GM18861 (cell line): ENCODE measurements around the gene CABLES1.
A peak's percentile ranks its signal among the peaks of the same experiment; 100 is the strongest.
"Not testable (repeated sequence)": the region's sequence is repeated elsewhere in the genome, so short reads cannot be mapped to it uniquely, and the experiment has no call there.

Source experiments
- ATAC-seq: cut with Tn5 transposase; IDR thresholded peaks from one replicate; pipeline ENCODE4 v1.9.1; 2021; ENCODE audit not compliant: unreplicated experiment

Gene CABLES1

DNA sequence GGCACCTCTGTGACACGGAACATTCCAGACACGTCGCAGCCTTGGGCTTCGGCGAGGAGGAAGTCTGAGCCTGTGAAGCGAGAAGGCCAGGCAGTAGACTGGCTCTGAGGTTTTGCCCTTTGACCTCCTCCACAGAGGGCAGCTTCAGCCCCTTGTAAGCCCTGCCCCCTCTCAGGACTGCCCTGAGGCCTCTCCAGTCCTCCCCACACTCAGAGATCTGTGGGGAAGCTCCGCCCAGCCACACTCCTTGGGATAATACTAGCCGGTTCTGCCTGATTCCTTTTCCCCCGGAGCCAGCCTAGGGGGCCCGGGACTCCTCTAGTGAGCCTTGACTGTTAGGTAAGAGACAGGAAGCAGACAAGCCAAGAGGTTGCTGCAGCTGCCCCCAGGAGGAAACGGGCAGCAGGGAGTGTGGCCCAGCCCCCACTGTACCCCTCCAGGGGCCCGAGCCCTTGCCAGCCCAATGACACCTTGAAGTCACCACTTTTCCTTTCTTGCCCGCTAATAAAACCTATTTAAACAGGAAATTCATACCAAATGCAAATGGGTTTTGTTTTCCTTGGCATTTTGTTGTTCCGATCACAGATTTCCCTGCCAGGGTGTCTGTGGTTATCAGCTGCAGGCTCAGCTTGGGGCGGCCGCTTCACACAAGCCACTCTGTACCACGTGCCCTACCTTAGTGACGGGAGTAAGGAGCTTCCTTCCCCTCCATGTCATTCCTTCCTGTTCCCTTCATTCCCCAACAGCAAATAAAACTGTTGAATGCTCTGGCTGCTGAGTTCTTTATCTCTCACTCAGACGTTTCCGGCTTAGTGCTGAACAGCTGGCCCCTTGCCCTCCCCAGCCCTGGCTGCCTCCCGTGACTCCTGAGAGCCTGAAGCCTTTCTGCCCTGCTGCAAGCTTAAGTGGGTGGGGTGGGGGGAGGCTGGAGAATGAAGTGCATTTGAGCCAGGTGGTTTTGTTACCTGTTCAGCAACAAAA lies 124.7 kb downstream of the CABLES1 start:
- peak; percentile 40 for ATAC-seq

DNA sequence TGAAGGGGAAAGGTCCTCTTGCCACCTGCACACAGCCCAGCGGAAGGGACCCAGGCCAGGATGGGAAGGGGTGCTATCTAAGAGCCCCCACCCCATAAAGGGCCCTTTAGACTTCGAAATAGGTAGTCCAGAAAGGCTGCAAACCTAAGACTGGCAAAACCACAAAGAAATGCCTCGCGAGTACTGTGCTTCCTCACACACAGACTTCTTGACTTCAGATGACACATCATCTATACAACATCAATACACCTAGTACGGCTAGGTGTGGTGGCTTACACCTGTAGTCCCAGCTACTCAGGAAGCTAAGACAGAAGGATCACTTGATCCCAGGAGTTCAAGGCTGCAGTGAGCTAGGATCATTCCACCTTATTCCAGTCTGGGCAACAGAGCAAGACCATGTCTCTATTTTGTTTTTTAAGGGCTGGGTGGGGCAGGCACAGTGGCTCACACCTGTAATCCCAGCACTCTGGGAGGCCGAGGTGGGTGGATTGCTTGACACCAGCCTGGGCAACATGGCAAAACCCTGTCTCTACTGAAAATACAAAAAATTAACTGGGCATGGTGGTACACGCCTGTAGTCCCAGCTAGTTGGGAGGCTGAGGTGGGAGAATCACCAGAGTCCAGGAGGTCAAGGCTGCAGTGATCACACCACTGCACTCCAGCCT lies 125.8 kb downstream of the CABLES1 start:
- ATAC-seq, result no peak

DNA sequence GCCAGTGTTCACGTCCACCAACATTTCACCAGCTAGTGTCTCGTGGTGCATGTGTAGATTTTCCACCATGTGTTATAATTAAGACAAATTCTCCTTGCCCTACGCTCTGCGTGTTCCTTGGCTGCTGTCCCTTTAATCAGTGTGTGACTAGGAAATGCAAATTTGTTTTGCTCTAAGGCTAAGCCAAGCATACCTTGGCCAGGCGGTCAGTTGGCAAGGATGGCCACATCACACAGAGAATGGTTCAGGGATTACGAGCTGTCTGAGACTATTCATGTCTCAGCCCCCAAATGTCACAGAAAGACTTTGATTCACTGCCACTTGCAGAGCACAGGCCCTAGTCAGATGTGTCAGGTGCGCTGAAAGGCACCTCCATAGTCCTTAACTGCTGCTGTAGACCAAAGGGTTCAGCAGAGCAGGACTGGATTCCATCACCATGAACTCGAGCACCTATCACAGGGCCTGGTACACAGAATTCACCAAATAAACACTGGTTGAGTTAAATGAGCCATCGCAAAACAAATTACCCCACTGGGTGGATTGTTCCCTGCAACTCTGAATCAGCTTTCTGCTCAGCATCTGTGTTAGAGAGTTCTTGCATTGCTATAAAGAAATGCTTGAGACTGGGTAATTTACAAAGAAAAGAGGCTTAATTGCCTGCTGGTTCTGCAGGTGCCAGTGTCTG lies 128.4 kb downstream of the CABLES1 start:
- ATAC-seq, result no peak

DNA sequence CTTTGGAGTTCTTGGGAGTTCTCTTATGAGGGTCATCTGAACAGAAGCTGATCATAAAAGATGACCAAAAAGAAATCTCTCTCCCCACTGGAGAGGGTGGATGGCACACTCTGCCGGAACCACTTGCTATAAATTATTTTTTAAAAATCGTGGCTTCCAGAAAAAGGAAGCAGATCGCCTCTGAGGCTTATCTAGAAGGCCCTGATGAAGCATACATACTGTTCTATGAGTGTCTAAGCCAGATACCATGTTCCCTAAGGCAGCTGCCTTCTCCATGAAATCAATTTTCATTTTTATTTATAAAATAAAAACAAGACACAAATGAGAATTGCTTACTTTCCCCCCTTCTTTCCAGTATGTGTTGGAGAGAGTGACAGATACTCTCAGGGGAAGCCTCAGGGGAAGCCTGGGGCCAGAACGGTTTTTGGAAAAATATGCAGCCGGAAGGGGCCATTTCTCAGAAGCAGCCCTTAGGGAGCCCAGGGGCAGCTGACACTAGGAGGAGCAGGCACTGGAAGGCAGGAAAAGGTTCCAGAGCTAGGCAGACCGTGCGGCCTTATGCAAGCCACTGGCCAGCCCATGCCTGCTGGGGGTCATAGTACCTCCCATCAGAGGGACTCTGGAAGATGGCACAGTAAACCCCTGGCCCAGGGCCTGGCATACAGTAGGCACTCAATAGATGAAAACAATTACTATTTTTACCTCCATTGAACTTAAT lies 130.6 kb downstream of the CABLES1 start:
- ATAC-seq, result no peak

DNA sequence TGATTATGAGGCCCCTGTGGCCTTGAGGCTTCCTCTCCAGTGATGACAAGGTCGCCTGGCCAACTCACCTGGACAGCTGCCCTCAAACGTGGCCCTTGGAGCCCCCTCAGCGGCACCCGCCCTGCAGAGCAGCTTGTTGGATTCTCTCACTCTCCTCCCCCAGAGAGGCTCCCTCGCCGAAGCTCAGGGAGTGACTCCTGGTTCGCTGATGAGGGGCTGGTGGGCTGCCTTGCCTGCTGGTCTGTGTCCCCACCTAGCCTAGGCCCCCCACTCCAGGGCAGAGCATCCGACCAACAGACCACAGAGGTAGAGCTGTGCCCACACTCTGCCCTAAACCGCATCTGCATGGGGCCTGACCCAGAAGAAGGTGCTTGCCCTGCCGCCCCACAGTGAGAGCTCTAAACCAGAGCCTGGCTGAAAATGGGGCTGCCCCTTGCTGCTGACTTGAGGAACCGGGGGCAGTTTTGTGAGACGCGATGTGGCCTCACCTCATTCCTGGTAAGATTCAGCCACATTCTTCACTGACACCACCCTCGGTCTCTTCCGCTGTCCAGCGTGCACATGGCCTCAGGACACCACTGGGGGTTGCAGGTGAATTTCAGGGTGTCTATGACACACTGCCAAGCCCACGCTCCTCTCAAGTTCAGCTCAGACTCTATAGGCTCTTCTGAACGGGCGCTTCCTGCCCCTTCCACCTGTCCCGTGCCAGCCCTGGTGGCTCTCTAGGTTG lies 131.6 kb downstream of the CABLES1 start:
- ATAC-seq, result no peak

DNA sequence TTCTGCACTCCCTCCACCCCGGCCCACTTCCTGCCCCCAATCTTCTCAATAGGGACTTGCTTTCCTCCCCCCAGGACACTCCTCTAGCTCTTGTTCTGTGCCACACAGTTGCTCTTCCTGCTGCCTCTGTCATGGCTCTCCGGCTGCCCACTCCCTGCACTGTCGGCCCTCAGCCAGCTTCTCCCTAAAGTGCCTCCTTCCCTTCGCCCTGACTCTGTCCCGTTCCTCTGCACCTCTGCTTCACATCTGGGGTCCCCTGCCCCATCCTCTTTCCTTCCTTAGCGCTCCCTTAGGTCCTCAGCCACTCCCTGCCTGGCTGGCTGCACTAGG lies 132.1 kb downstream of the CABLES1 start:
- no peak for ATAC-seq

DNA sequence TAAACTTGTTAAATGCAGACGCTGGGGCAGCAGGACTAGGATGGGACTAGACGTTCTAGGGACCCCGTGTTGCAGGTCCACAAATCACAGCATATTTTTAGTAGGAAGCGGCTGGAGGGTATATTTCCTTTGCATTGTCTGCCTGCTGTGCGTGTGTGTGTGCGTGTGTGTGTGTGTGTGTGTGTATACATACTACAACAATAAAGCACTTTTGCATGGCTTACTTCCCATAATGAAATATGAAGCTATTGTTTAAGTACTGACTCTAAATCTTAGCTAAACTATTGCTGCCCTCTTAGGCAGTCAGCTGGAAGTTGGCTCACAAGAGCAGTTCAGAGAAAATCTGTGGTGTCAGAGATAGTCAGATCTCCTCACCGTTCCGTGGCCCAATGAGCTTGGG lies 133.4 kb downstream of the CABLES1 start:
- ATAC-seq, result no peak

DNA sequence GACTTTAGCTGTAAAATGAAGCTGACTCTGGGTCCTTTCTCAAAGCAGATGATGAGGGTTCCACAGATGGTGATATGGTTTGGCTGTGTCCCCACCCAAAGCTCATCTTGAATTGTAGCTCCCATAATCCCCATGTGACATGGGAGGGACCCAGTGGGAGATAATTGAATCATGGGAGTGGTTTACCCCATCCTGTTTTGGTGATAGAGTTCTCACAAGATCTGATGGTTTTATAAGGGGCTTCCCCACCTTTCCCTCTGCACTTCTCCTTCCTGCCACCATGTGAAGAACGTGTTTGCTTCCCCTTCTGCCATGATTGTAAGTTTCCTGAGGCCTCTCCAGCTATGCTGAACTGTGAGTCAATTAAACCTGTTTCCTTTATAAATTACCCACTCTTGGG lies 133.8 kb downstream of the CABLES1 start:
- not testable (repeated sequence) for ATAC-seq

DNA sequence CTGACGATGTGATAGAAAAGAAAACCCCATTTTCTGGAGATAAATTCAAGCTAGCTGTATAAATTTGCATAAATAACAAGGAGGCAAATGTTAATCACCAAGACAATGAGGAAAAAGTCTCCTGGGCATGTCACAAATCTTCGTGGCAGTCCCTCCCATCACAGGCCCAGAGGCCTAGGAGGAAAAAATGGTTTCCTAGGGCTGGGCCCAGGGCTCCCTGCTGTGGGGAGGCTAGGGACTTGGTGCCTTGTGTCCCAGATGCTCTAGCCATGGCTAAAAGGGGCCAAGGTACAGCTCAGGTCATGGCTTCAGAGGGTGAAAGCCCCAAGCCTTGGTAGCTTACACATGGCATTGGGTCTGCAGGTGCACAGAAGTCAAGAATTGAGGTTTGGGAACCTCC lies 134.6 kb downstream of the CABLES1 start:
- no peak for ATAC-seq

DNA sequence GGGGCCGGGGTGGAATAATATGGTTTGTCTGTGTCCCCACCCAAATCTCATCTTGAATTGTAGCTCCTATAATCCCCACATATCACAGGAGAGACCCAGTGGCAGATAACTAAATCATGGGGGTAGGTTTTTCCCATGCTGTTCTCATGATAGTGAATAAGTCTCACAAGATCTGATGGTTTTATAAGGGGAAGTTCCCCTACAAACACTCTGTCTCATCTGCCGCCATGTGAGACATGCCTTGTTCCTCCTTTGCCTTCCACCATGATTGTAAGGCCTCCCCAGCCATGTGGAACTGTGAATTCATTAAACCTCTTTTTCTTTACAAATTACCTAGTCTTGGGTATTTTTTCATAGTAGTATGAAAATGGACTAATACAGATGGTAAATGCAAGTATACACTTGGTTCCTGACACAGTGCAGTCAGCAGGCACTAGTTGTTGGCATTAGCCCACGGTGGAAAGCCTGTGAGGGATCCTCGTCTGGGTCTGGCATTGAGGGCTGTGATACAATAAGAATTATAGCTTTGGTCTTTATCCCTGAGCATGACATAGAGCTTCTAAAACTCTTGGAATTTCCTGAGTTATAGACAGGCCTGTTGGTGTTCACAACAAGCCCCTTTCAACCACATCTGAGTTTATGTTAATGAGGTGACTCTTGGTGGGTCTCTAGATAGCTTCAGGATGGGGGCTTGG lies 135.8 kb downstream of the CABLES1 start:
- ATAC-seq, result no peak

DNA sequence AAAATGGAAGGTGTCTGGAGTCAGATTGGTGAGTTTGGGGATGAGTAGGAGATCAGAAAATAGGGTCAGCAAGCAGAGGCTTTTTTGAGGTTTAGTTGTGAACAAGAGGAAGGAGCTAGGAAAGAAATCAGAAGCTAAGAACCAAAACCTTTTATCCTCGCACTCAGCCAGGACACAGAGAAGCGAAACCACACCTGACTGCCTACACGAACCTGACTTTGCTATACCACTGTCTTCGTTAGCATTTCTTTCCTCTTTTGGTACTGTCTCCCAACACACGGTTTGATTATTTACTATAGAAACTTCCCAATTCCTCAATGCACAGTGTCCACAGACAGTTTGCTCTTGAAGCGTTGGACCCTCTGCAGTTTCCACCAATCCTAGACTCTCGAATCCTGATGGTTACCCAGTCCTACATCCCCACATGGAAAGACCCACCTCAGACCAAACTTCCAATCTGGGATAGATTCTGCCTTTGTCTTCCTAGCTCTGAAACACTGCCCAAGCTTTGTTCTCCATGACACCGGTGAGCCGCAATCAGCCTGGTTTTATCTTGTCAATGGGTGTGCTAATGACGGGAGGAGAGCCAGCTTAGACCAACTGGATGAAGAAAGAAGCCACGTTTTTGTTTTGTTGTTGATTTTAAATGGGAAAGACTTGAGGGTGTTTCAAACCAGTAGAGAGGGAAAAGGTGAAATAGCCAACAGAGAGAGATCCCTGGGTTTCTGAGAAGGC lies 137.4 kb downstream of the CABLES1 start:
- no peak for ATAC-seq

DNA sequence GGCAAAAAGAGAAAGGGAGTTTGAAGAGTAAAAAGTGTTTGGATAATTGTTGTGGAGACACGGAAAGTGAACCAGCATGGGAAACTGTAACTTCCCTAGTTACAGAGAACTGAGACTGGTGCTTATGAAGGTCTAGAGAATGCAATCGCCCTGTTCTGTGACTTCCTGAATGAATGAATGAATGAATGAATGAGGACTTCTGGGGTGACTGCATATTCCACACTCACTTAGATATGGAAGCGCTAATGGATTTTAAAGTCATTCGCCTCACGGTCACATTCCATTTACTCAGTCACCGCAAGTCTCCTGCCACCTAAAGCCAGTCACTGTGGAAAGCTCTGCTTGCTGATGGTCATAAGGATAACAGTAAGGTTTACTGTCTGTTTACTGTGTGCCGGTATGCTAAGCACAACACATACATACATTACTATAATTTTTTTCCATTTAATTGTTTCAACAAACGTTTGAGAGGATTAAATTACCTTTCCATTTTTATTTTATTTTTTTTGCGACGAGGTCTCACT lies 138.2 kb downstream of the CABLES1 start:
- ATAC-seq, result no peak

DNA sequence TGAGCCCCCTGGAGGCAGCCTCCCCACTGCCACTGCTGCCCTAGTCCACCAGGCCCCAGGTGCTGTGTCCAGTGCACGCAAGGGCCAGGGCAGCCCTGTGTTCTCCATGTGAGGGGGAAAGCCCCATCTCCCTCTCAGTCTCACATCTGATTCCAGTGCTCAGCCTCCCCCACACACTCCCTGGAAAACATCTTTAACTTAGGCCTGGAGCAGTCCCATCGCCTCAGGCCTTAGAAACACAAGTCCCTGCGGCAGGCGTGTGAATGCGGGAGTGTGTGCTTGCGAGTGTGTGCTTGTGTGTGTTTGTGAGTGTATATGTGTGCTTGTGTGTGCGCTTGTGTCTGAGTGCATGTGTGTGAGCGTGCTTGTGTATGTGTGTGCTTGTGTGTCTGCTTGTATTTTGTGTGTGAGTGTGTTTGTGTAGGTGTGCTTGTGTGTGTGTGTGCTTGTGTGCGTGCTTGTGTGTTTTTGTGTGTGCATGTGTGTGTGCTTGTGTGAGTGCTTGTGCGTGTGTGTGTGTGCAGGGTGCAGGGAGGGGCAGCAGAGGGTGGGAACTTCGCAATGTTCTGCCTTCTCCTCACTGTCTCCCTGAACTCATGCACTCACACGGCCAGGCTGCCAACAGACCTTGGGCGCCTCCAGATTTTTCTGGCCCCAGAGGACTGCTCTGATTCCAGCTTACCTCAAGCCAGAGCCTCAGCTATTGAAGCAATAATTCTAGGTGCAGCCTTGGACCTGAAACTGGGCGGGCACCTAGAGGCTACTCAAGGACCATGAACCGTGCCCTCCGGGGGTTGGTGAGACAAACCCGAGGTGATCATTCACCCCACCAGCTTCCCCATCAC lies 139.6 kb downstream of the CABLES1 start:
- no peak for ATAC-seq

DNA sequence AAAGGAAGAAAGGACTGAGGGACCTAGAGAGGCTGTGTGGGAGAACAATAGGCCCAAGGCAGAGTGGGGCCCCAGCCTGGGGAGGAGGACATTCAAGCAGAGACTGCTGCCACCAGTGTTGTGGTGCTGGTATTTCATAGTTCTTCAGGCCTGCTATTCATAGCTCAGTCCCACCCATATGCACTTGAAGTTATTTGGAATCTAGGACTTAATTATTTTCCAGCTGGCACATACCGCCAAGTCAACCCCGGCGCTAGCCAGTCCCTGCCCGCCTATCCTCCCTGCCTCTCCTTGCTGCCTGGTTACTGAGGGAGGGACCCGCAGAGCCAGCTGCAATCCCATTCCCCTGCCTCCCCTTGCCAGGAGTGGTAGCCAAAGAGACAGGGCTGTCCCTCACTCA lies 141.2 kb downstream of the CABLES1 start:
- ATAC-seq, result no peak

DNA sequence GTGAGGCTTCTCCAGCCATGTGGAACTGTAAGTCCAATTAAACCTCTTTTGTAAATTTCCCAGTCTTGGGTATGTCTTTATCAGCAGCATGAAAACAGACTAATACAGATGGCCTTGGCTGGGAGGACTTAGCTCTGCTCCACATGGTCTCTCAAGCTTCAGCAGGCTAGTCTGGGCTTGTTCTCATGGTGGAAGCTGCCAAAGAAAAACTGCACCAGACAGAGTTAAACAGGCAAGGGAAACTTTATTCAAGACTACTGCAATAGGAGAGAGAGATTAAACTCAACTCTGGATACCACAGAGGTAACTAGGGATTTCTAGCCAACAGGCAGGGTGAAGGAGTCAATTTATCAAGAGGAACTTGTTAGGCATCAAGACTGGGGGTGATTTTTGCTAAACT lies 142.1 kb downstream of the CABLES1 start:
- no peak for ATAC-seq

DNA sequence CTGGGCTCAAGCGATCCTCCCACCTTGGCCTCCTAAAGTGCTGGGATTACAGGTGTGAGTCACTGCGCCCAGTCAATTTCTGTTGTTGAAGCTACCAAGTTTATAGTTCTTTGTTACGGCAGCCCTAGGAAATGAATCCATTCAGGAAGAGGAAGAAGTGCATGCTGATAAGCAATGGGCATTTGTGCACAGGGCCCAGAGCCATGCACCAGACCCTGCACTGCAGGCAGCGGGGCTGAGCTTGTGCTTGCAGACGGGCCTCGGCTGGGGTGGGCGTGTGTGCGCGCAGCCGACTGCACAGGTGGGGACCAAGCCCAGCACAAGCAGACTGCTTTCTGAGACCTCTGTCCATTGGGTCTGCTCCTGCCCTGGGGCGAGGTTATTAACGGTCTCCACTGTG lies 144.6 kb downstream of the CABLES1 start:
- no peak for ATAC-seq

DNA sequence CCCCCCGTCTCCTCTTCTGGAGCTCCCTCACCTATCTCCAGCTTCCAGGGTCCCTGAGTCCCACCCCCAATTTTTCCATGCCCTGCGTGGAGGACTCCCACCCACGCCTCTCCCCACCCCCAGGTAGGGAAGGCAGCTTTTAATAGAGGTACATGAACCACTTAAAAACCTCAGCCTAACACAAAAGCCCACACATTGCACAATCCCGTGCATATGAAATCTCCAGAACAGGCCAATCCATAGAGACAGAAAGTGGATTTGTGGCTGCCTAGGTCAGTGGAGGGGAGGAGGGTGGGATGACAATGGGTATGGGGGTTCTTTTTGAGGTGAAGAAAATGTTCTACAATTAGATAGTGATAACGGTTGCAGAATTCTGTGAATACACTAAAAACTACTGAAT lies 145.6 kb downstream of the CABLES1 start:
- no peak for ATAC-seq
